H9 (cell line): ENCODE measurements around the gene SSUH2. TPM values are rescaled to one million over a fixed set of nuclear protein-coding genes. Genes with fewer than 3 reads are reported as not detected.

Source experiments
- DNase-seq: peaks from one replicate; pipeline ENCODE4 v3.0.0-alpha.2; 2017
- H2AFZ ChIP-seq: one replicate; pipeline ENCODE4 v1.6.1; 2013; ENCODE audit warnings: mild to moderate bottlenecking, low read length, control low read depth, moderate library complexity
- H2AK5ac ChIP-seq: 2 replicates; pipeline ENCODE4 v1.6.1; 2013; ENCODE audit warnings: low read length, control low read depth, mixed read lengths; ENCODE audit not compliant: insufficient read length
- H2BK120ac ChIP-seq: one replicate; pipeline ENCODE4 v1.6.1; 2013; ENCODE audit warnings: low read depth, mild to moderate bottlenecking, low read length, control low read depth, inconsistent platforms; ENCODE audit not compliant: poor library complexity, severe bottlenecking
- H2BK12ac ChIP-seq: 2 replicates; pipeline ENCODE4 v1.6.1; 2013; ENCODE audit warnings: low read length, control low read depth, mixed read lengths, low read depth; ENCODE audit not compliant: insufficient read length
- H2BK15ac ChIP-seq: 2 replicates; pipeline ENCODE4 v1.6.1; 2013; ENCODE audit warnings: low read depth, low read length, control low read depth
- H2BK20ac ChIP-seq: one replicate; pipeline ENCODE4 v1.6.1; 2013; ENCODE audit warnings: low read depth, mild to moderate bottlenecking, low read length, control low read depth, inconsistent platforms; ENCODE audit not compliant: poor library complexity, severe bottlenecking
- H2BK5ac ChIP-seq: 2 replicates; pipeline ENCODE4 v1.6.1; 2013; ENCODE audit warnings: low read length, control low read depth, mixed read lengths; ENCODE audit not compliant: insufficient read length
- H3K14ac ChIP-seq: 2 replicates; pipeline ENCODE4 v1.6.1; 2013; ENCODE audit warnings: low read length, control low read depth; ENCODE audit not compliant: insufficient read depth
- H3K18ac ChIP-seq: 2 replicates; pipeline ENCODE4 v1.6.1; 2013; ENCODE audit warnings: low read depth, mild to moderate bottlenecking, mixed read lengths, low read length, control low read depth; ENCODE audit not compliant: insufficient read length
- H3K23ac ChIP-seq: 2 replicates; pipeline ENCODE4 v1.6.1; 2013; ENCODE audit warnings: low read length, control low read depth, mixed read lengths, low read depth; ENCODE audit not compliant: insufficient read length
- H3K23me2 ChIP-seq: 2 replicates; pipeline ENCODE4 v1.6.1; 2013; ENCODE audit warnings: low read depth, mild to moderate bottlenecking, mixed read lengths, low read length, control low read depth; ENCODE audit not compliant: insufficient read length, poor library complexity, severe bottlenecking
- H3K27ac ChIP-seq: 2 replicates; pipeline ENCODE4 v1.5.1; 2013; ENCODE audit warnings: low read length, control low read depth, mixed read lengths, low read depth; ENCODE audit not compliant: insufficient read length
- H3K27me3 ChIP-seq: 2 replicates; pipeline ENCODE4 v1.6.1; 2013; ENCODE audit warnings: low read length, control low read depth, inconsistent platforms; ENCODE audit not compliant: insufficient read depth
- H3K4ac ChIP-seq: 2 replicates; pipeline ENCODE4 v1.6.1; 2013; ENCODE audit warnings: low read depth, mild to moderate bottlenecking, control low read depth, inconsistent platforms, low read length, moderate library complexity
- H3K4me1 ChIP-seq: 2 replicates; pipeline ENCODE4 v1.6.1; 2013; ENCODE audit warnings: low read length, control low read depth, inconsistent platforms; ENCODE audit not compliant: insufficient read depth
- H3K4me2 ChIP-seq: 2 replicates; pipeline ENCODE4 v1.6.1; 2013; ENCODE audit warnings: low read length, control low read depth, mixed read lengths; ENCODE audit not compliant: insufficient read length, insufficient read depth
- H3K56ac ChIP-seq: 2 replicates; pipeline ENCODE4 v1.6.1; 2013; ENCODE audit warnings: low read depth, mild to moderate bottlenecking, mixed read lengths, low read length, control low read depth; ENCODE audit not compliant: insufficient read length
- H3K79me1 ChIP-seq: 2 replicates; pipeline ENCODE4 v1.6.1; 2013; ENCODE audit warnings: low read depth, mild to moderate bottlenecking, moderate library complexity, low read length, control low read depth, inconsistent platforms; ENCODE audit not compliant: insufficient read depth, poor library complexity, severe bottlenecking
- H3K79me2 ChIP-seq: 2 replicates; pipeline ENCODE4 v1.6.1; 2013; ENCODE audit warnings: low read length, control low read depth, inconsistent platforms; ENCODE audit not compliant: insufficient read depth
- H3K9ac ChIP-seq: 2 replicates; pipeline ENCODE4 v1.6.1; 2013; ENCODE audit warnings: low read length, control low read depth, mixed read lengths; ENCODE audit not compliant: insufficient read length; ENCODE audit errors: extremely low read depth
- H3K9me3 ChIP-seq: one replicate; pipeline ENCODE4 v1.6.1; 2013; ENCODE audit warnings: low read depth, low read length, inconsistent platforms; ENCODE audit not compliant: control insufficient read depth
- H3T11ph ChIP-seq: one replicate; pipeline ENCODE4 v1.6.1; 2013; ENCODE audit warnings: mild to moderate bottlenecking, low read length, control low read depth, inconsistent platforms
- H4K20me1 ChIP-seq: one replicate; pipeline ENCODE4 v1.6.1; 2013; ENCODE audit not compliant: control insufficient read depth, insufficient read length, insufficient read depth
- H4K5ac ChIP-seq: 2 replicates; pipeline ENCODE4 v1.6.1; 2013; ENCODE audit warnings: low read depth, mild to moderate bottlenecking, mixed read lengths, low read length, control low read depth; ENCODE audit not compliant: insufficient read length
- H4K8ac ChIP-seq: replicated peaks from 2 replicates; pipeline ENCODE4 v1.6.1; 2013; ENCODE audit warnings: low read length, control low read depth, mixed read lengths, low read depth; ENCODE audit not compliant: insufficient read length
- H4K91ac ChIP-seq: 2 replicates; pipeline ENCODE4 v1.6.1; 2013; ENCODE audit warnings: low read depth, mild to moderate bottlenecking, moderate library complexity, mixed read lengths, low read length, control low read depth; ENCODE audit not compliant: insufficient read length
- H3K27ac Mint-ChIP-seq, 3 experiments: 2 replicates in 2 of 3; 3 replicates in 1 of 3; pipeline ENCODE4 v1.8.0; 2020 to 2021; ENCODE audit warnings: mixed read lengths in 3 of 3, mild to moderate bottlenecking in 1 of 3, moderate library complexity in 1 of 3
- H3K27me3 Mint-ChIP-seq: 2 replicates; pipeline ENCODE4 v1.8.0; 2021; ENCODE audit warnings: low read depth, mild to moderate bottlenecking, moderate library complexity, mixed read lengths
- H3K36me3 Mint-ChIP-seq, 3 experiments: 2 replicates in 2 of 3; 3 replicates in 1 of 3; pipeline ENCODE4 v1.8.0; 2020 to 2021; ENCODE audit warnings: low read depth in 3 of 3, mixed read lengths in 3 of 3; ENCODE audit not compliant: insufficient read depth in 1 of 3
- H3K4me1 Mint-ChIP-seq, 2 experiments: 2 replicates each; pipeline ENCODE4 v1.8.0; 2020; ENCODE audit warnings: mixed read lengths in 2 of 2
- H3K4me3 Mint-ChIP-seq, 2 experiments: 2 replicates in 1 of 2; 3 replicates in 1 of 2; pipeline ENCODE4 v1.8.0; 2020 to 2021; ENCODE audit warnings: mild to moderate bottlenecking in 2 of 2, mixed read lengths in 2 of 2, moderate library complexity in 1 of 2
- H3K9me3 Mint-ChIP-seq, 2 experiments: 2 replicates in 1 of 2; 3 replicates in 1 of 2; pipeline ENCODE4 v1.8.0; 2020; ENCODE audit warnings: mild to moderate bottlenecking in 2 of 2, mixed read lengths in 2 of 2, moderate library complexity in 1 of 2
- CTCF ChIP-seq: fragments of 200-600 bp; sonication (generic); conservative IDR thresholded peaks from 3 replicates; pipeline ENCODE4 v1.8.0; 2021; ENCODE audit warnings: antibody characterized with exemption, mild to moderate bottlenecking
- total RNA-seq: library from RNA; stranded (reverse); gene quantifications from 2 replicates; pipeline ENCODE4 v1.2.1, GENCODE V29; 2021

SSUH2 gene
- total RNA-seq, 1 experiment from 2014 or later, result 0.61 TPM

DNA sequence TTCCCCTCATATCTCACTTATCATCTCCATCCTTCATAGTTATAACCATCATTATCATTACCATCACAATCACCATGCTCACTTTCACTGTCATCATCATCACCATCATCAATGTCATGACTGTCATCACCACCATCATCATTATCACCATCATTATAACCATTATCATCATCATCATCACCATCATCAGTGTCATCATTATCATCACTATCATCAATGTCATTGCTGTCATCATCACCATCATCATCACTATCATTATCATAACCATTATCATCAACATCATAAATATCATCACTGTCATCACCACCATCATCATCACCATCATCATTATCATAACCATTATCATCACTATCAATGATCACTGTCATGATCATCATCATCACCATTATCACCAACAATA is 44.1 kb downstream of the SSUH2 start:
- no peak overlapping the region for H2BK5ac ChIP-seq
- no peak overlapping the region for H4K91ac ChIP-seq
- H2AK5ac ChIP-seq, result no peak overlapping the region
- H3K27ac ChIP-seq, result no peak overlapping the region
- Mint-ChIP-seq H3K4me1 (peaks cover 11 to 12% of the 10 kb centered on the region in 2 experiments), H3K4me3 (no peak overlapping the region), H3K9me3 (peaks cover 0 to 6% of the 10 kb centered on the region in 2 experiments; a peak in 1 of 5 replicates), H3K27ac (no peak overlapping the region), H3K27me3 (no peaks in the 10 kb centered on the region; the same call in 1 of the 2 replicates), H3K36me3 (peaks cover 0 to 7% (median 6%) of the 10 kb centered on the region in 3 experiments; a peak in 3 of 7 replicates)
- no peak overlapping the region for H2BK20ac ChIP-seq
- no peak for TF ChIP-seq CTCF
- no peak overlapping the region for H3K56ac ChIP-seq
- H3K9ac ChIP-seq, result no peak overlapping the region
- no peaks in the 10 kb centered on the region for H3K23me2 ChIP-seq
- H4K8ac ChIP-seq, result no peak overlapping the region
- H3K79me1 ChIP-seq, result no peaks in the 10 kb centered on the region
- no peaks in the 10 kb centered on the region for H4K20me1 ChIP-seq
- no peak overlapping the region for H2AFZ ChIP-seq
- H3K18ac ChIP-seq, result no peak overlapping the region
- no peak overlapping the region for H3K4me2 ChIP-seq
- no peaks in the 10 kb centered on the region for H3K4me1 ChIP-seq
- no peak overlapping the region for H3K23ac ChIP-seq
- no peaks in the 10 kb centered on the region for H3K79me2 ChIP-seq
- no peaks in the 10 kb centered on the region for H3K27me3 ChIP-seq
- H2BK120ac ChIP-seq, result no peak overlapping the region
- H4K5ac ChIP-seq, result no peak overlapping the region
- no peaks in the 10 kb centered on the region for H3K9me3 ChIP-seq
- H2BK12ac ChIP-seq, result no peak overlapping the region
- no peak overlapping the region for H3K4ac ChIP-seq
- H3K14ac ChIP-seq, result no peak overlapping the region
- H2BK15ac ChIP-seq, result no peak overlapping the region
- H3T11ph ChIP-seq, result no peak overlapping the region
- DNase-seq, result no peak
